Middle frontal gyrus (tissue), 1 donor: ENCODE data around the gene TAPT1.
"Not testable (repeated sequence)": the region's sequence is repeated elsewhere in the genome, so short reads cannot be mapped to it uniquely, and the experiment has no call there.

Source experiments
- DNase-seq: peaks from one replicate; pipeline ENCODE4 v3.0.0-alpha.2; 2015; ENCODE audit warnings: low spot score; ENCODE audit errors: extremely low spot score

TAPT1 gene

DNA sequence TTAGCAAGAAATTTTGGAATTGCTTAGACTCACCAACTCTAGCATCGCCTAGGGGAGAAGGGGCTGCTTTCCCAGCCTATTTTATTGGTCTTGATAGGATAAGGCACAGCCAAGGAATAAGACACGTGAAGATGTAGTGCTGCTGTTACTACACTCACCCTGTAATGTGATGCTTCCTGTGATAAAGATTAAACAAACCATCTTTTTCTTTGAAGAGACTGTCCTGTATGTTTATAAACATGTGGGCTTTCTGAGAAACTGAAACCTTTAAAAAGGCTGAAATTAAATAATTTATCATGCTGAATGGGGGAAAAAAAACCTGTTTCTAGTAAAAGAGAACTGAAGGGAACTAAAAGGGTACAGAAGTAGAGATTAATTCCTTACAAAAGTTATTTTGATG is 13.2 kb downstream of the TAPT1 start:
- DNase-seq, result no peak

DNA sequence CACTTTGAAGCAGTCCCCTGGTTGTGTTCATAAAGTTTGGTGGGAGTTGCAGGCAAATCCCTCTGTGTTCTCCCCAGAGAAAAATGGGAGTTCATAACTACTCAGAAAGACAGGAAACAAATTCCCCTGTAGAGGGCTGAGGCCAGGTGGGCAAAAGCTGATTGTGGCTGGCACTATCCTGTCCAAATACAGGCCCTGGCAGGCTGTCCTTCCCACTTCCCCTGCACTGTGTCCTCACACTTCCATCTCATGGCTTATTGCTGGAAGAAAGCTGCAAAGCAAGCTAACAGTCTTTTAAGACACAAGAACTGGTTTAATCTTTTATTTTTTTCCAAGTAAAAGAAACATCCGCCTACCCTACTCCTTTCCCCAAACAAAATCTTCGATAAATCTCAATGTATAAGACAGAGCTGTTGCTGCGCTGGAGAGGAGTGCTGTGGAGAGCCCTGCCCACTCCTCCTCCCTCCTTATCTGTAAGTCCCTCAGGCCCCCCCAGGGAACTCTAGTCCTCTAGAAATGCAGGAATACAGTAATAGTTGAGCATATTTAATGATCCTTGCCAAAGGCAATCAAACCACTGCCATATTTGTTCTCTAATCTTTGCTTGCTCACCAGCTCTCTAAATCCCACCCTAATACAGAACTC is 14.0 kb downstream of the TAPT1 start:
- no peak for DNase-seq

DNA sequence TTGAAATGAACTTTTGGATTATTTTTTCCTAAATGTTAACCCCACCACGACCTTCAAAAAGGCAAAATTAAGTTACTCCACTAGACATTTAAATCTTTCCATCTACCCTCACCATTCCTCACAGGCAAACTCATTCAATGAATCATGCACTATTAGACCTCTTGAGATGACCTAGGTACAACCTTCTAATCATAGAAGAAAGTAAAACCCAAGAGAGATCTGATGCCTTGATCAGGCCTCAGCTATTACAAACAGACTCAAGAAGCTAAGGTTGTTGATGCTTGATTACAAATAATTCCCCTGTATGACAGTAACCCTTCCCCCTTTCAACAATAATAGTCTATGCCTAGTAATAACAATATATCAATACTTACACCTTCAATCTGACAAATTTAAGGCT is 18.9 kb downstream of the TAPT1 start:
- DNase-seq, result no peak

DNA sequence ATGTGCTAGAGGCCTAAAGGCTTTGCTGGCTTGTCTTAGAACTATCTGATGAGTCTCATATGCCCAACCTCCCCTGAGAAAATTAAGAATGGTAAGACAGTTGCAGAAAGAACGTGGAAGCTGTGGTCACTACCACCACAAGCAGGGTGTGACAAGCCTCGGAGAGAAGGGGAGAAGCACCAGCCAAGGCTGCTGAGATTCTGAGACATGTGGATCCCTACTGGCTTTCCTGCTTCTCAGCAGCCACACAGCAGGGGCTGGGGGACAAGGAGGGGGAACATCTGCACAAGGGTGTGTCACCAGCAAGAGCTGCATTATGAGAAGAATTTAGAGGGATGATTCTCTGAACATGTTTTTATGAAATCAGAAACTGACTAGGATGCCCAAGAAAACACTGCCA is 19.4 kb downstream of the TAPT1 start:
- DNase-seq, result no peak

DNA sequence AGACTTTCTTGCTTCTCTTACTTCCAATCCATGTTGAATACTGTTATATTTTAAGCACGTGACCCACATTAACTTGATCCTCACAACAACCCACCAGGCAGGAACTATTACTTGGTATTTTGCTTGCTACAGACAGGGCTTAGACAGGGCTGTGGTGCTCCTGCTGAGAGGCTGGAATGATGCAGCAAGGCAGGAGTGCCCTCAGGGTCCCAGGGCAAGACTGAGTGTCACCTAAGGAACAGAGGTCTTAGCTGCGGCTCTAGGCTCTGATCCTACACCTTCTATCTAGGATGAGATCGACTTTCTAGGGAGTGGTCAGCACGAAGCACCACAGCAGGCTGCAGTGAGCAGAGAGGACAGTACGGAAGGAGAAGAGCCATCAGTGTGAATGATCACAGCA is 20.0 kb downstream of the TAPT1 start:
- DNase-seq, result no peak

DNA sequence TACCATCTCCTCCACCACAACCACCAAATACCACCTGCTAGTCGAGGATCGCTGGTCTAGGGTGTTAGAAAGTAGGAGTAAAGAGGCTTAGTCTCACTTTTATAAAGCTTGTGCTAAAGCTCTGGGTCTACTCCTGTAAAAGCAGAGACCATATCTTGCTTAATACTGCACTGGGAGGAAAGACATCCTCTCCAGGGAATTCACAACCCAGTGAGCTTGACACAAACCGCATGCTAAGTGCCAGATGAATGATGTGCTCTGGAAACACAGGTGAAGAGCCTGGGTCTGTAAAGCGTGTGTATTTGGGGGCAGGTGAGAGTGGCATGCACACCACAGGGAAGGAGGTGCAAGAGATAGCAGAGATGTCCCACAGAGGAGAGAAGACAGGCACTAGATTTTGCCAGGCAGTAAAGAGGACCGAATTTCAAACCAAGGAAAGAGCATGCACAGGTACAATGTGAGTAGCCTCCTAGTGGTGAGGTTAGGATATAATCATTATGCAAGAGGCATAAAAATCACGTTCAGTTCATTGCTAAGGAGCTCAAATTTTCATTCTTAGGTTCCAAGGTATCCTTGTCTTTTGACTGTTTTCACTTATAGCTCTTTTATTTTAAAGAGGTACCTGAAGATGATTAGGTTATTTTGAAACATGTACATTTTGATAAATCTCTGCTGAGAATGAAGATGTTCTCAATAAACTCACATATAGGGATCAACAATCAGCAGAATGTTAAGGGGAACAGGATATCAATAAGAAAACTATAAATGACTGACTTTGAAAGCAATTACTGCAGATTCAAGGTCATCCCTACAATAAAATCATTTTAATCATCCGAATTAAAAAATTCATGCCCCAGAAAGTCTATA is 20.7 kb downstream of the TAPT1 start:
- no peak for DNase-seq

DNA sequence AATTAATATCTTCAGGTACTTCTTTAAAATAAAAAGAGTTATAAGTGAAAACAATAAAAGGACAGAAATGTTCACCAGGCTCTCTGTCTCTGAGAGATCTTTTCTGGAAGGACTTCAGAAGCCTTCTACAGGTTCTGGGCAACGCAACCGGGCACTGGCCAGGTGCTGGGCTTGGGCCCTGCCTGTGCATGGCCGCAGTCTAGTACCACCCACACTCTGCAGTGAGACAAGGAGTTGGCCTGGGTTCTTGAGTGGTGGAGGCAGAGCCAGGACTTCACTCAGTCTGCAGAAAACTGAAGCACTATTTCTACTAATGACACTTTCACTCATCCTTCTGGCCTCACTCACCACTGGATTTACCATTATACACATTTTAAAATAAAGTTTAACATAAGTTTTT is 21.8 kb downstream of the TAPT1 start:
- DNase-seq, result no peak

DNA sequence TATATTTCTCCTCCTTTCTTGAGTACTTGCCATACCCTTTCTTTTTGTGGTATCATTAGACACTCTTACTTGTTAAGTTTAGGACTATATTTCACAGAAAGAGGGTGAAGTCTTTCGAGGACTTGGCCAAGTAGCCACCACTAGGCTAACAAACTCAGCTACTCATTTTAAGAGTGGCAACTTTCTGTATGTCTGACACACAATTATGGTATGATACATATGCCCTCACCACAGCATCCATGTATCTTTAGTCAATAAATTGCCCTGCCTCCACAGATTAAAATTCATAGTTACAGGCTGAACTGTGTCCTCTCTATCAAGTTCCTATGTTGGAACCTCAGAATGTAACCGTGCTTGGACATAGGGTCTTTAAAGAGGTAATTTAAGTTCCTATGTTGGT is 23.2 kb downstream of the TAPT1 start:
- no peak for DNase-seq

DNA sequence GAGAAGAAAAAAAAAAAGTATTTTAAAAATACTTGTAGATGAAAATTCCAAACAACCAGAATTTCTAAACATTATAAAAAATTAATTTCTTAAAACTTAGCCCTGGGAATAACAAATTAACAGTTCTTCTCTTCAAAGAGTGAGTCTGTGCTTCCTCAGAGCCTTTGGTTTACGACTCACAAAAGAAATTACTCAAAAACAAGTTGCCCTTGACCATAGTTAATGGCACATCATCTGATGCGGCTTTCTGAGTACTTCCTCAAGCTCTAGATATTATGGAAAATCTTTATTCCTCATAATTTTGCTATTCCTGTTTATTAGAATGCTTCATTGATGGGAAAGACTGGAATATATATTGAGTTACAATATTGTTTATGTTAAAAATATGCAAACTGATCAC is 23.7 kb downstream of the TAPT1 start:
- DNase-seq, result no peak

DNA sequence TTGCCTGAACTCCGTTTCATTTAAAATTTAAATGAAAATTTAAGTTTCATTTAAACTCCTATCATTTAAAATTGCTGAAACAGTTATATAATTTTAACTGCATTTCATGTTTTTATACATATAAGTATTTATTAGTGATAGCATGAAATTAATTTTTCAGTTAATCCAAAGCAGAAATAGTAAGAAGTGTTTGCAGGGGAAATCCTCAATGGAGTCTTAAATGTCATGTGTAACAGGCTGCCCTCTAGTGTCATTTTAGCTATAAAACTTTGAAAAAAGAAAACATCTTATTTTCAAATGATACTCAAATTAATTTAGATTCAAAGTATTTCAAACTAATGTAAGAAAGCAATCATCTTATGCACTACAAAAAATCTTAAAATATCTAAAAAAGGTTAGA is 27.2 kb downstream of the TAPT1 start:
- DNase-seq, result no peak

DNA sequence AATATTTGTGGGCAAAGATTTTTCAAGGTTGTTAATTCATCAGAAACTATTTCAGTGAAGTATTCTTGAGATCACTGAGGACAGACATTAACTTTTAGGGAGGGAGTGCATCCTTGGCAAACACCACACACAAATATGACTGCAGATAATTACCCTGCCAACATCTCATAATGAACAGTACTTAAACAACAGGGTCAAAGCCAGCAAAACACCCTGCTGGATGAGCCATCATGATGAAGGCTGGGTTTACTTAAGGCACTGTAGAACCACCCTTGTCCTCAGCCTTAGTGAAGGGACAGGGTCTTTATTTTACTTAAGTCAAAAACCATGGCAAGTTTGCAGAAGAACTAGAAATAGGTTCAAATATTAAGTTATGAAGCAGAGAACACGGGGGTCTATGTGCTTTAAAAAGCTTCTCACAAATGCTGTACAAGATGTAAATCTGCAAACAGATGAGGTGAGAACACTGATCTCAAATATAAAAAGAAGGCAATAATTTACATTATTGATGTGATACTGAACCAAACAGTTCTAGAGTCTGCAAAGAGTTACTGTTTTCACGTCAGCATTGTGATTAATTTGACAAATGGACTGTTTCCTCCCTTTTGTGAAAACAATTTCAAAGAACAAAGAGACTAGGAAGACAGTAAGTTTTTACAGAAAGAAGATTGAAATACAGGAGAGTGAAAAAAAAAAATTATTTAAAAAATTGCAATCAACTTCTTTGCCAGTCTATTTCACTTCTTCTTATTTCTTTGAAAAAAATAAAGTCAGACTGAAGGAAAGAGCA is 28.2 kb downstream of the TAPT1 start:
- no peak for DNase-seq

DNA sequence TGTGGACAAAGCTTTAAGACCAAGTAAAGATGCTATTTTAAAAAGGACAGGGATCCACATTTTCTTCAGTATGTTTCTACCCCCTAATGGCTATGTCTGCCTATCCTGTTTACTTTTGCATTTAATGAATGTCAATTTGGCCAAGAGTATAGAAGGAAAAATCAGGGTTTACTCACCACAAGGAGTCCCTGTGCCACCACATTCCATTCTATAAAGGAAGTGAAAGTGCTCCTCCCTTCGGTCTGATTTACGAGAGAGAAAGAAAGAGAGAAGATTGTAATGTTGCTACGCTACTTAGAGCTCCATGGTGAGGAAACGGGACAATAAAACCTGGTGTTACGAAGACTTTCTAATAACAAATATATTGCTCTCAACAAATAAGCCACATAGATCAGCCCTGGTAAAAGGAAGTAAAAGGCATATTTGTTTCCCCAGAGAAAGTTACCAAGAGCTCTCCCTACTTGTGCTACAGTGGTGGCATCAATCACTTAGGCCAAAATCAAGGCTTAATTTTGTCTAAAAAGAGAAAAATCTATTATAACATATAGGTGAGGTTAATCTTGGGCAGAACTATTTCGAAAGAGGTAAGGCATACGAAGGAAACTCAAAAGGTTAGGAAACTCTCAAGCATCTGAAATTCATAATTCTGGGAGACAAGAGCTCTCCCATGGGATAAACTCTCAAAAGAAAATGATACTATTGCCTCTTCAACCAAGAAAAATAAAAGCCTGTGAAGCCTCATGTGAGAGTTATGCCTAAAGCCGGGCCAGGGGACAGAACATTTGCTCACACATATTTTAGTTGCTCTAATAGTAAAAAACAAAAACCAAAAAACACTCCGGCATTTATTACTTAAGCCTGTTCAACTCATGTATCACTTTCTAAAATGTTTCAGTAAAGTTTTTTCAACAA is 29.5 kb downstream of the TAPT1 start:
- no peak for DNase-seq

DNA sequence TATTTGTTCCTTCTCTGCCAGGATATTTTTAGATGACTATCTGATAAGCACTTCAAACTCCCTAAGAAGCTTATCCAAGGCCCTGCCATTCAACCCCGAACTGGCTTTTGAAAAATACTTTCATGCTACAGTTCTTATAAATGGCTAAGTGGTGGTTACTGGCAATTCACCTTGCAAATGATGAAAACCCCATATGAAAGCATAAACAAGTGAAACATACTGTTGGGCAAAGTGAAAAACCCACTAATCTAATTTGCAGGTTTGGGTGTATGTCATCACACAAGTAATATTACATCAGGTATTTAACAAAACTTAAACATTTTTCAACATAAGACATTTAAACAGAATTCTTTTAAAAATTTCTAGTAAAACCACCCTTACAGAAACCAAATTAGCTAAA is 31.1 kb downstream of the TAPT1 start:
- DNase-seq, result no peak

DNA sequence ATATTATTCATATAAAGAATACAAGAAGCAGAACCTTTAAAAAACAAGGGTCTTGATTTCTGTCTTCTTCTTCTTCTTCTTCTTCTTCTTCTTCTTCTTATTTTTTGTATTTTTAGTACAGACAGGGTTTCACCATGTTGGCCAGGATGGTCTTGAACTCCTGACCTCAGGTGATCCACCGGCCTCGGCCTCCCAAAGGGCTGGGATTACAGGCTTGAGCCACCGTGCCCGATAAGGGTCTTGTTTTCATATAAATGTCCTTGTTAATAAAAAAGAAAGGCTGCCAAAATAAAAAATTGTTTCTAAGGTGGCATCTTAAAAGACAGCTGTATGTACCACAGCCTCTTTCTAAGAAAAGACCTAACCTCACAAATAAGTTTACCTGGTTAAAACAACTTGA is 31.5 kb downstream of the TAPT1 start:
- not testable (repeated sequence) for DNase-seq

DNA sequence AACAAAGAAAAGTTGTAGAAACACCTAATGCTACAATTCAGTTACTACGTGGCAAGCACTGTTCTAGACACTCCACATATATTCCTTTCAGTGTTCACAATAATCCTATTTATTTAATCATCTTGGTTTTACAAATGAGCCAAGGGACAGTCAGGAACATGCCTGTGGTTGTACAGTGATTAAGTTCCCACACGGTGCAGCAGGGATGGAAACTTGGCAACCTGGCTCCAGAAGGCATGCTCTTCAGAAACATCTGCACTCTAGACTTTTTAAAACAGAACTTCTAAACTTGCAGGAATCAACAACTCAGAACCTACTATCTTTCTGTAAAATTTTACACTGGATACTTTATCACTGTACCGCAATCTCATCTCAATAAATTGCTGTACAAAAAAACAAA is 32.1 kb downstream of the TAPT1 start:
- no peak for DNase-seq

DNA sequence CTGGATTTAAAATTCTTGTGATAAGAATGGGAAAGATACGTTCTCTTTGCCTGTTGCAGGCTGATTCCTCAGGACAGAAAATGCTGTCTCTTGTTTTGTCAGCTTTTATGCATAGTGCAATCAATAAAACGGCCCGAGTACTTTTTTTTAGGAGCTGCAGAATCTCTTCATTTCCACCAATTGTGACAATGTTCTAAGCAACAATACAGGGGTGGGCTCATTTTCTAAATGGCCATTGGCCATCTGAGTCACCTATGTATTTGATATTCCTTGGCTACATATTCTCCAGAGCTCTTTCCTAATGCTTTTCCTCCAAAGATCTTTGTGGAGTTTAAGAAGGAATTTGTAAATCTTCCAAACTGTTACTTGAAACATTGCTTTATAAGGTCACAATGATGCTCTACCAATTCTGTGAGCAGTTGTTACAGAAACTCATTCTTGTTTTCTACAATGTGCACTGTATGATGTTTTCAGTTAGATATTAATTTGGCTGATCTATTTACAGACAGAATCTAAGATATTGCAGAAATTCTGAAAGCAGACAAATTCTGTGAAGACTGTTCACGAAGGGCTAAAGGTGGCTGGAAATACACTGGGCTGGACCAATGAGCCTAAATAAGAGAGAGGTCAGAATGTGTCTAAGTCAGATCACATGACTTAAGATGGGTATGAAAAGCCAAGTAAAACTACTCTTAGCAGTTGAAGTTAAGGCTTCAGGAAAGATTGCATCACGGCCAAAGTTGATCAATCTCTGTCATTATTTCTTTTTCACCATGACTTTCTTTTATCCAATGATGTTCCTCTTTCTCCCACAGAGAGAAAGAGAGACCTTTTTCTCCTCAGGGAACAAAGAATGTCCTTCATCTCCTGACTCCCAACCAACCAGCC is 33.4 kb downstream of the TAPT1 start:
- DNase-seq, result no peak

DNA sequence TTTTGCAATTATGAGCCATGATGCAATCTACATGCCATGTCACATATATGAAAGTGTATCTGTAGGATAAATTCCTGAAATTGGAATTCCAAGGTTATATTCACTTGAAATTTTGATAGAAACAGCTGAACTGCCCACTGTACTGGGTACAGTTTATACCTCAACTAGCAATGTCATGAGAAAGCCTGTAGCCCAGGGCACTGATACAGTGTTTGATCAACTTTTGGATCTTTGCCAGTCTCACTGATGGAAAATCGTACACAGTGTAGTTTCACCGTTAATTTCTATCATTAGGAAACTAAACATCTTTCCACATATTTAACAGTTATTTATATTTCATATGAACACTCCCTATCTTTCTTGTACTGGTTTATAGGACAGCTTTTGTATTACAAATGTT is 34.2 kb downstream of the TAPT1 start:
- no peak for DNase-seq

DNA sequence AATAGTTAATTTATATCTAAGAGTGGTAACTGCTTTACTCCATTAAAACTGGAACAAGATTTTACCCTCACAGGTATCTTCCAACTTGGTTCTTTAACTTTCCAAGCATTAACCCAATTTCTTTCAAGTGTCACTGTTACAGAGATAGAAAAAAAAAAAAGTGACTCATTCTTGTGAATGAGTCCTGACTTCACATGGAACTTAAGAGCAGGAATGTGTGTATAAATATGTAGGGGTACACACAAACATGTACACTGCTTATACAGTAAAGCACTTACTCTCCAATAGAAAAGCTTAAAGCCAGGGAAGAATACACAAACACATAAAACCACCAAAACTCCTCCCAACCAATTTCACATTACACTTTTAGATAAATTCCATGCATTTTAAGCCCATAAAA is 38.8 kb downstream of the TAPT1 start:
- no peak for DNase-seq

DNA sequence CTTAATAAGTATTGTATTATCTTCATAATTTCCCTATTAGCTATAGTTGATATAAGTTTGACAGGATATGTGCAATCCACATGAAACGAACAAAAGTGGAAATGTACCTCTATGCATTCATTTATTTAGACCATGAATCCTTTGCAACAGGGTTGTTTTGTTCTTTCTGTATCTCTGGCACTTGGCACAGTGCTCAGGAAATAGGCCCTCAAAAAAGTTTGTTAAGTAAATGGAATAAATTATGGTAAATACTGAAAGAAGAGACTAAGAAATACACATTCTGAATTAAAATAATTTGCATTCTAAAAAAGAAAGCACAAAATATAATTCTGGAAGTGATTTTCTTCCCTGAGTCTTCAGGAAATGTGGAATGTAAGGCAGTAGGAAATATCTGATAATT is 39.3 kb downstream of the TAPT1 start:
- no peak for DNase-seq

DNA sequence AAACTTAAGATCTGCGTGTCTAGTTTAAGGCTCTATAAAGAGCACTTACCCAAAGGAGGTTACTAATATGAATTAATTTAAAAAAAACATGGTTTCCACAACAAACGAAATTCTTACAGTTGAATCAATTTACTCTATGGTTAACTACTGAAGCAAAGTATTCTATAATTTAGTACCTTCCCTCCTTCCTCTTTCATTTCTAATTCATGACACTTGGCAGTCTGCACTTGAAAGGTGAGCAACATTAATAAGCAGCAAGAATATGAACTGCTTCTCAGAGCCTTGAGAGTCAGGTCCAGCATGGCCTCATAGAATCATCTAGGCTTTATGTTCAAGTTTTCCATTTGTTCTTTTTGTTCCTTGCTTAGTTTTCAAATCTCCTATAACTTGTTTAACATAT is 42.7 kb downstream of the TAPT1 start:
- DNase-seq, result no peak
